K562 (cell line): ENCODE results near the gene VWA8.

Experiments used
- CBFB ChIP-seq: sonication (generic); formaldehyde crosslinking; IDR thresholded peaks from 2 replicates; pipeline ENCODE4 v1.4.0; 2020; ENCODE audit warnings: mild to moderate bottlenecking, missing genetic modification reagents
- NFYB ChIP-seq: IDR thresholded peaks from 2 replicates; pipeline ENCODE4 v1.6.1; 2011; ENCODE audit warnings: mild to moderate bottlenecking, moderate library complexity; ENCODE audit not compliant: insufficient read length; ENCODE audit errors: extremely low read depth
- POLR2A ChIP-seq: fragments of 450-650 bp; conservative IDR thresholded peaks from 2 replicates; pipeline ENCODE4 v1.6.1; 2016
- POLR2AphosphoS5 ChIP-seq: IDR thresholded peaks from 2 replicates; pipeline ENCODE4 v1.6.1; 2011; ENCODE audit warnings: mild to moderate bottlenecking, low read depth, low read length, moderate library complexity; ENCODE audit not compliant: control insufficient read depth, insufficient read depth
- SMC3 ChIP-seq: conservative IDR thresholded peaks from 2 replicates; pipeline ENCODE4 v1.6.1; 2011; ENCODE audit warnings: low read depth, low read length, improper control_type of control experiment; ENCODE audit not compliant: insufficient read depth
- TF ChIP-seq, protein P1 (sequence below), 3 experiments: IDR thresholded peaks in 2 of 3; conservative IDR thresholded peaks in 1 of 3; 2 replicates each; pipeline ENCODE4 v1.5.1; 2011 to 2012; ENCODE audit warnings: low read length in 3 of 3, mild to moderate bottlenecking in 3 of 3, control low read depth in 2 of 3, improper control_type of control experiment in 1 of 3, inconsistent platforms in 1 of 3, low read depth in 1 of 3, mixed read lengths in 1 of 3, moderate library complexity in 1 of 3; ENCODE audit not compliant: insufficient read depth in 2 of 3

DNA sequence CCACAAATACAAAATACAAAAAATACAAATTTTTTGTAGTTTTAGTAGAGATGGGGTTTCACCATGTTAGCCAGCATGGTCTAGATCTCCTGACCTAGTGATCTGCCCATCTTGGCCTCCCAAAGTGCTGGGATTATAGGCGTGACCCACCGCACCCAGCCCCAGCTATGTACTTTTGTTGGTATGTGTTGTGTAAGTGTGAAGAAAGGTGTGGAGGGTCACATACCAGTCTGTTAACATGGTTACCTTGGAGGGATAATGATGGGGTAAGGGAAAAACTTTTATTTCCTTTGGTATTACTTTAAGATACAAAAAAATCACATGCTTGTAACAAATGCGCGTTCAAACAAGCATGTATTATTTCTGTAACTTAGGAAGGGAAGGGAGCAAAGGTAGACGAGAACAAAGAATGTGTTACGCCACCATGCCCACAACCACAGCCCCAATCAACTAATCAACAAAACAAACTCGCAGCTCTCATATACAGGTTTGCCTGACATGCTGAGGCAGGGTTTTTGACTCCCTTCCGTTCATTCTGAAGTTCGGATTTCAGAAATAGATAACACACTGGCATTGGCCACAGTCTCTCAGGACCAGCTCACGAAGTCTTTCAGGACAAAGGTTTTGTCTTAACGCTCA lies 13.5 kb upstream of the VWA8 start:
- TF ChIP-seq CBFB (no peak), NFYB (no peak), SMC3 (no peak), POLR2AphosphoS5 (no peak), POLR2A (no peak)
- TF ChIP-seq, protein P1, sequence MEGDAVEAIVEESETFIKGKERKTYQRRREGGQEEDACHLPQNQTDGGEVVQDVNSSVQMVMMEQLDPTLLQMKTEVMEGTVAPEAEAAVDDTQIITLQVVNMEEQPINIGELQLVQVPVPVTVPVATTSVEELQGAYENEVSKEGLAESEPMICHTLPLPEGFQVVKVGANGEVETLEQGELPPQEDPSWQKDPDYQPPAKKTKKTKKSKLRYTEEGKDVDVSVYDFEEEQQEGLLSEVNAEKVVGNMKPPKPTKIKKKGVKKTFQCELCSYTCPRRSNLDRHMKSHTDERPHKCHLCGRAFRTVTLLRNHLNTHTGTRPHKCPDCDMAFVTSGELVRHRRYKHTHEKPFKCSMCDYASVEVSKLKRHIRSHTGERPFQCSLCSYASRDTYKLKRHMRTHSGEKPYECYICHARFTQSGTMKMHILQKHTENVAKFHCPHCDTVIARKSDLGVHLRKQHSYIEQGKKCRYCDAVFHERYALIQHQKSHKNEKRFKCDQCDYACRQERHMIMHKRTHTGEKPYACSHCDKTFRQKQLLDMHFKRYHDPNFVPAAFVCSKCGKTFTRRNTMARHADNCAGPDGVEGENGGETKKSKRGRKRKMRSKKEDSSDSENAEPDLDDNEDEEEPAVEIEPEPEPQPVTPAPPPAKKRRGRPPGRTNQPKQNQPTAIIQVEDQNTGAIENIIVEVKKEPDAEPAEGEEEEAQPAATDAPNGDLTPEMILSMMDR (IDR thresholded peaks at IDR 0.05 in 2 of 3, conservative IDR thresholded peaks at IDR 0.05 in 1 of 3; ENCODE audit: insufficient read depth in 2 of 3, low read depth in 1 of 3, low read length in 3 of 3) = no peak
